Ectodermal cell (in vitro differentiated cells): Measurements from ENCODE around the gene SLC66A2.

Source experiments
- H3K27ac ChIP-seq: 2 replicates; pipeline ENCODE4 v1.7.0; 2013; ENCODE audit warnings: mild to moderate bottlenecking, low read depth, low read length; ENCODE audit not compliant: insufficient read depth, poor library complexity, severe bottlenecking
- H3K27me3 ChIP-seq: 2 replicates; pipeline ENCODE4 v1.7.0; 2013; ENCODE audit warnings: mild to moderate bottlenecking, low read length; ENCODE audit not compliant: insufficient read depth, control insufficient read depth, poor library complexity, severe bottlenecking
- H3K36me3 ChIP-seq: one replicate; pipeline ENCODE4 v1.7.0; 2013; ENCODE audit warnings: low read length; ENCODE audit not compliant: control insufficient read depth, insufficient read depth
- H3K4me1 ChIP-seq: one replicate; pipeline ENCODE4 v1.7.0; 2013; ENCODE audit warnings: low read length; ENCODE audit not compliant: control insufficient read depth, insufficient read depth
- H3K4me3 ChIP-seq: 2 replicates; pipeline ENCODE4 v1.7.0; 2013; ENCODE audit warnings: low read depth, low read length, control low read depth; ENCODE audit not compliant: insufficient read depth
- H3K9me3 ChIP-seq: 2 replicates; pipeline ENCODE4 v1.7.0; 2013; ENCODE audit warnings: mild to moderate bottlenecking, low read length, moderate library complexity; ENCODE audit not compliant: control insufficient read depth
- WGBS, 2 experiments: methylation state at CpG; one replicate each; pipeline ENCODE4 v1.1.7; 2013; ENCODE audit warnings: missing lambda C conversion rate in 2 of 2; 5-methylcytosine and 5-hydroxymethylcytosine counted together

Gene SLC66A2

DNA sequence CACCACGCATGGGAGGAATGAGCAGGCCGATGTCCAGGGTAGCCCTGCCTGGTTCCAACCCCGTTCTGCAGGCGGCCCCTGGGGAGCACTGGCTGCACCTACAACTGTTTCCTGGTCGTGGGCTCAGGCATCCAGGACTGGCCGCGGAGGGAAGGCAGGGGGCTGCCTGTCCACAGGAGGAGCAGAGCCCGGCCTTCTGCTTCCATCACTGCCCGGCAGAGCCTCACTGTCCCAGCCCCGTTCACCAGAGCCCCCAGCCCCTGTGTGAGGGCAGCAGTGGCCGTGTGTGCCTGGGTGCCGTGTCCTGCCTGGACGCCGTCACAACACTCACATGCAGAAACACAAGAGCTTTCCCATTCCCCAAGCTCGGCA, 97.5 kb downstream of the SLC66A2 start:
- Histone ChIP-seq H3K4me3 (no peak overlapping the region), H3K9me3 (no peaks in the 10 kb centered on the region), H3K27me3 (no peaks in the 10 kb centered on the region), H3K4me1 (no peaks in the 10 kb centered on the region), H3K36me3 (no peaks in the 10 kb centered on the region), H3K27ac (no peak overlapping the region)
- 89 to 91% methylated on average over 15 of the region's 15 CpGs for WGBS, 2 experiments

- Histone ChIP-seq H3K27ac (no peak overlapping the region), H3K4me1 (no peaks in the 10 kb centered on the region), H3K27me3 (no peaks in the 10 kb centered on the region), H3K36me3 (no peaks in the 10 kb centered on the region), H3K9me3 (no peaks in the 10 kb centered on the region), H3K4me3 (no peak overlapping the region)
- 82 to 86% methylated on average over 25 to 26 of the region's 26 CpGs for WGBS, 2 experiments
Measured at GRCh38 chr18:79853303-79853992, 98.0 kb downstream of the SLC66A2 start.

DNA sequence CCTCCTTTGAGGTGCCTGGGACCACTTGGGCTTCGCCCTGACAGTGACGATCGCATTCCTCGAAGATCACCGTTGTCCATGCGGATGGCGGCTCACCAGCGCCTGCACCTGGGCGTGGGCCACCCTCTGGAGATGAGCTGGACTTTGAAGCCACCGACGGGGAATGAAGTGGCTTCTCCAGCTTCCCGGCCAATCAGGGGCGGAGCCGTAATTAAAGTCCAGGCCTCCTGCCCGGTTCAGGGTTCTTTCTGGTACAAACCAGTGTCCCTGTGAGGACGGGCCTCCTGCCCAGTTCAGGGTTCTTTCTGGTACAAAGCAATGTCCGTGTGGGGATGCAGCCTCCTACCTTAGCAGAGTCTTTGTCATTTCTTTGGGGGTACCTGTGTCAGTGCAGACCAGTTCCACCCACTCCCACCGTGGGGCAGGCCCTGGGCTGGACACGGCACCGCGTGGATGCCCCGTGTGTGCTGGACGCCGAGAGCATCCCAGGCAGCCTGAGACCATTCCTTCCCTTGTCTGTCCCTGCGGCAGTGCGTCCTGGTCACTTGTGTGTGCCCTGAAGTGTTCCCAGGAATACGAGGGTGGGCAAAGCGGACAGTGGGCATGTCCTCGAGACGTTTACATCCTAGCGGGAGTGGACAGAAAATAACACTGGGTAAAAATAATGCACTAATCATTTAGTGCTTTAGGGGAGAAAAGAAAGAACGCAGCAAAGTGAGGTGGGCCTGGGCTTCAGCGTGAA, 98.7 kb downstream of the SLC66A2 start:
- Histone ChIP-seq H3K27me3 (no peaks in the 10 kb centered on the region), H3K9me3 (no peaks in the 10 kb centered on the region), H3K4me1 (no peaks in the 10 kb centered on the region), H3K36me3 (no peaks in the 10 kb centered on the region), H3K4me3 (no peak overlapping the region), H3K27ac (no peak overlapping the region)
- 92% methylated on average over 33 of the region's 33 CpGs for WGBS, 2 experiments
